ENCODE results near the gene SEC61A2. TPM values are rescaled to one million over a fixed set of nuclear protein-coding genes. Genes with fewer than 3 reads are reported as not detected.
"Not testable (repeated sequence)": the region's sequence is repeated elsewhere in the genome, so short reads cannot be mapped to it uniquely, and the experiment has no call there.

The SEC61A2 gene
- total RNA-seq, 2 donors from 2014 or later: 0.66 to 4.2 TPM

- no peak for DNase-seq
Observed at GRCh38 chr10:12165036-12165435, 35.6 kb downstream of the SEC61A2 start.

GRCh38 chr10:12165999-12166775 lies 36.7 kb downstream of the SEC61A2 start:
- intact Hi-C loops (cut with DNase I): no loop called here
- 84 to 87% methylated on average over 6 of the region's 6 CpGs for WGBS, 2 donors
- TF ChIP-seq POLR2A (IDR thresholded peaks at IDR 0.05) (no peak), CTCF (IDR thresholded peaks at IDR 0.05) (no peak)

More at GRCh38 chr10:12165036-12165435, 35.6 kb downstream of the SEC61A2 start:
- Histone ChIP-seq H3K9me3 (no peaks in the 10 kb centered on the region), H3K27me3 (no peaks in the 10 kb centered on the region), H3K4me3 (no peak overlapping the region), H3K36me3 (replicated peaks in 1 of 2; ENCODE audit: insufficient read depth in 1 of 2, low read depth in 2 of 2) (peaks cover 0 to 3% of the 10 kb centered on the region in 2 donors), H3K4me1 (no peaks in the 10 kb centered on the region), H3K27ac (no peak overlapping the region)
- TF ChIP-seq POLR2A (IDR thresholded peaks at IDR 0.05): no peak
- TF ChIP-seq CTCF (IDR thresholded peaks at IDR 0.05): no peak
- no peak for ATAC-seq
- WGBS, 2 donors: 74 to 76% methylated on average over 3 of the region's 3 CpGs
- intact Hi-C loops (cut with DNase I): no loop called here

GRCh38 chr10:12171512-12171911 lies 42.0 kb downstream of the SEC61A2 start:
- ATAC-seq; H3K9me3 ChIP-seq; H3K4me1 ChIP-seq; DNase-seq; H3K27me3 ChIP-seq; intact Hi-C loops (cut with DNase I); H3K27ac ChIP-seq; H3K4me3 ChIP-seq: not testable (repeated sequence)
- H3K36me3 ChIP-seq (replicated peaks in 1 of 2; ENCODE audit: insufficient read depth in 1 of 2, low read depth in 2 of 2): peaks cover 10 to 23% of the 10 kb centered on the region in 2 donors
- 96 to 98% methylated on average over 6 of the region's 6 CpGs for WGBS, 2 donors

More at GRCh38 chr10:12165999-12166775, 36.7 kb downstream of the SEC61A2 start:
- Histone ChIP-seq H3K36me3 (replicated peaks in 1 of 2; ENCODE audit: insufficient read depth in 1 of 2, low read depth in 2 of 2) (peaks cover 0 to 10% of the 10 kb centered on the region in 2 donors), H3K4me3 (no peak overlapping the region), H3K27me3 (no peaks in the 10 kb centered on the region), H3K27ac (no peak overlapping the region), H3K4me1 (no peaks in the 10 kb centered on the region), H3K9me3 (no peaks in the 10 kb centered on the region)
- DNase-seq (no peak), ATAC-seq (no peak)

- Histone ChIP-seq H3K27me3 (no peaks in the 10 kb centered on the region), H3K4me1 (no peaks in the 10 kb centered on the region), H3K9me3 (no peaks in the 10 kb centered on the region), H3K27ac (no peak overlapping the region), H3K4me3 (no peak overlapping the region), H3K36me3 (replicated peaks in 1 of 2; ENCODE audit: insufficient read depth in 1 of 2, low read depth in 2 of 2) (peaks cover 4 to 11% of the 10 kb centered on the region in 2 donors)
- 92 to 93% methylated on average over 9 of the region's 9 CpGs for WGBS, 2 donors
- TF ChIP-seq CTCF (IDR thresholded peaks at IDR 0.05) (no peak), POLR2A (IDR thresholded peaks at IDR 0.05) (no peak)
- DNase-seq (no peak), ATAC-seq (no peak)
- intact Hi-C loops (cut with DNase I): no loop called here
Observed at GRCh38 chr10:12177642-12178041, 48.2 kb downstream of the SEC61A2 start.

GRCh38 chr10:12179606-12180170 lies 50.2 kb downstream of the SEC61A2 start:
- no peaks in the 10 kb centered on the region for H3K4me1 ChIP-seq
- H3K27me3 ChIP-seq: no peaks in the 10 kb centered on the region
- intact Hi-C loops (cut with DNase I): no loop called here
- TF ChIP-seq CTCF (IDR thresholded peaks at IDR 0.05) (no peak), POLR2A (IDR thresholded peaks at IDR 0.05) (no peak)
- no peak overlapping the region for H3K4me3 ChIP-seq
- no peaks in the 10 kb centered on the region for H3K9me3 ChIP-seq
- ATAC-seq (no peak), DNase-seq (no peak)
- WGBS, 2 donors: 60 to 86% methylated on average over 4 of the region's 4 CpGs
- peaks cover 0 to 4% of the 10 kb centered on the region in 2 donors for H3K36me3 ChIP-seq (replicated peaks in 1 of 2; ENCODE audit: insufficient read depth in 1 of 2, low read depth in 2 of 2)
- H3K27ac ChIP-seq: no peak overlapping the region

All from body of pancreas (tissue), 4 donors.